ENCODE measurements around the gene GALNT15. TPM values are rescaled to one million over a fixed set of nuclear protein-coding genes. Genes with fewer than 3 reads are reported as not detected.

The GALNT15 gene
- total and polyA plus RNA-seq, 4 donors: under 0.01 to 2.8 (median 1.3) TPM

GRCh38 chr3:16189201-16189600, 14.7 kb downstream of the GALNT15 start:
- Histone ChIP-seq H3K9ac (ENCODE audit: low read depth in 1 of 2, low read length in 2 of 2) (no peak overlapping the region), H3K36me3 (ENCODE audit: control insufficient read depth in 4 of 4, insufficient read depth in 3 of 4, low read depth in 1 of 4, low read length in 3 of 4) (no peaks in the 10 kb centered on the region), H3K4me3 (ENCODE audit: low read depth in 1 of 3, low read length in 3 of 3) (no peak overlapping the region), H3K27me3 (ENCODE audit: control insufficient read depth in 4 of 4, insufficient read depth in 4 of 4, low read length in 3 of 4) (no peaks in the 10 kb centered on the region), H3K4me1 (ENCODE audit: control insufficient read depth in 4 of 4, insufficient read depth in 4 of 4, low read length in 3 of 4) (peaks cover 0 to 10% (median 6%) of the 10 kb centered on the region in 4 donors), H3K27ac (ENCODE audit: low read depth in 1 of 2, low read length in 2 of 2) (no peak overlapping the region), H3K9me3 (ENCODE audit: control insufficient read depth in 4 of 4, low read length in 3 of 4) (no peaks in the 10 kb centered on the region)
- no peak for DNase-seq (ENCODE audit: low spot score)
- no peak for TF ChIP-seq TAF1 (conservative IDR thresholded peaks at IDR 0.05)
- TF ChIP-seq ZBTB33 (IDR thresholded peaks at IDR 0.05): no peak
- TF ChIP-seq HNF4A (conservative IDR thresholded peaks at IDR 0.05): no peak
- TF ChIP-seq EGR1 (IDR thresholded peaks at IDR 0.05; ENCODE audit: low read depth in 2 of 2): no peak
- TF ChIP-seq HNF4G (IDR thresholded peaks at IDR 0.05): no peak
- no peak for TF ChIP-seq GABPA (IDR thresholded peaks at IDR 0.05 in 1 of 2, conservative IDR thresholded peaks at IDR 0.05 in 1 of 2)
- no peak for TF ChIP-seq FOXA1 (IDR thresholded peaks at IDR 0.05)
- TF ChIP-seq FOXA2 (IDR thresholded peaks at IDR 0.05): no peak
- TF ChIP-seq, protein P1, sequence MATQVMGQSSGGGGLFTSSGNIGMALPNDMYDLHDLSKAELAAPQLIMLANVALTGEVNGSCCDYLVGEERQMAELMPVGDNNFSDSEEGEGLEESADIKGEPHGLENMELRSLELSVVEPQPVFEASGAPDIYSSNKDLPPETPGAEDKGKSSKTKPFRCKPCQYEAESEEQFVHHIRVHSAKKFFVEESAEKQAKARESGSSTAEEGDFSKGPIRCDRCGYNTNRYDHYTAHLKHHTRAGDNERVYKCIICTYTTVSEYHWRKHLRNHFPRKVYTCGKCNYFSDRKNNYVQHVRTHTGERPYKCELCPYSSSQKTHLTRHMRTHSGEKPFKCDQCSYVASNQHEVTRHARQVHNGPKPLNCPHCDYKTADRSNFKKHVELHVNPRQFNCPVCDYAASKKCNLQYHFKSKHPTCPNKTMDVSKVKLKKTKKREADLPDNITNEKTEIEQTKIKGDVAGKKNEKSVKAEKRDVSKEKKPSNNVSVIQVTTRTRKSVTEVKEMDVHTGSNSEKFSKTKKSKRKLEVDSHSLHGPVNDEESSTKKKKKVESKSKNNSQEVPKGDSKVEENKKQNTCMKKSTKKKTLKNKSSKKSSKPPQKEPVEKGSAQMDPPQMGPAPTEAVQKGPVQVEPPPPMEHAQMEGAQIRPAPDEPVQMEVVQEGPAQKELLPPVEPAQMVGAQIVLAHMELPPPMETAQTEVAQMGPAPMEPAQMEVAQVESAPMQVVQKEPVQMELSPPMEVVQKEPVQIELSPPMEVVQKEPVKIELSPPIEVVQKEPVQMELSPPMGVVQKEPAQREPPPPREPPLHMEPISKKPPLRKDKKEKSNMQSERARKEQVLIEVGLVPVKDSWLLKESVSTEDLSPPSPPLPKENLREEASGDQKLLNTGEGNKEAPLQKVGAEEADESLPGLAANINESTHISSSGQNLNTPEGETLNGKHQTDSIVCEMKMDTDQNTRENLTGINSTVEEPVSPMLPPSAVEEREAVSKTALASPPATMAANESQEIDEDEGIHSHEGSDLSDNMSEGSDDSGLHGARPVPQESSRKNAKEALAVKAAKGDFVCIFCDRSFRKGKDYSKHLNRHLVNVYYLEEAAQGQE (IDR thresholded peaks at IDR 0.05): no peak
- no peak for TF ChIP-seq ATF3 (IDR thresholded peaks at IDR 0.05)
- no peak for TF ChIP-seq RXRA (IDR thresholded peaks at IDR 0.05)
- no peak for TF ChIP-seq RAD21 (IDR thresholded peaks at IDR 0.05)
- TF ChIP-seq NR2F2 (IDR thresholded peaks at IDR 0.05): no peak
- TF ChIP-seq, protein P2, sequence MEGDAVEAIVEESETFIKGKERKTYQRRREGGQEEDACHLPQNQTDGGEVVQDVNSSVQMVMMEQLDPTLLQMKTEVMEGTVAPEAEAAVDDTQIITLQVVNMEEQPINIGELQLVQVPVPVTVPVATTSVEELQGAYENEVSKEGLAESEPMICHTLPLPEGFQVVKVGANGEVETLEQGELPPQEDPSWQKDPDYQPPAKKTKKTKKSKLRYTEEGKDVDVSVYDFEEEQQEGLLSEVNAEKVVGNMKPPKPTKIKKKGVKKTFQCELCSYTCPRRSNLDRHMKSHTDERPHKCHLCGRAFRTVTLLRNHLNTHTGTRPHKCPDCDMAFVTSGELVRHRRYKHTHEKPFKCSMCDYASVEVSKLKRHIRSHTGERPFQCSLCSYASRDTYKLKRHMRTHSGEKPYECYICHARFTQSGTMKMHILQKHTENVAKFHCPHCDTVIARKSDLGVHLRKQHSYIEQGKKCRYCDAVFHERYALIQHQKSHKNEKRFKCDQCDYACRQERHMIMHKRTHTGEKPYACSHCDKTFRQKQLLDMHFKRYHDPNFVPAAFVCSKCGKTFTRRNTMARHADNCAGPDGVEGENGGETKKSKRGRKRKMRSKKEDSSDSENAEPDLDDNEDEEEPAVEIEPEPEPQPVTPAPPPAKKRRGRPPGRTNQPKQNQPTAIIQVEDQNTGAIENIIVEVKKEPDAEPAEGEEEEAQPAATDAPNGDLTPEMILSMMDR (IDR thresholded peaks at IDR 0.05; ENCODE audit: low read depth, low read length, missing input control): no peak
- TF ChIP-seq JUND (IDR thresholded peaks at IDR 0.05): no peak
- TF ChIP-seq SP1 (IDR thresholded peaks at IDR 0.05): no peak
- TF ChIP-seq YY1 (IDR thresholded peaks at IDR 0.05): no peak

DNA sequence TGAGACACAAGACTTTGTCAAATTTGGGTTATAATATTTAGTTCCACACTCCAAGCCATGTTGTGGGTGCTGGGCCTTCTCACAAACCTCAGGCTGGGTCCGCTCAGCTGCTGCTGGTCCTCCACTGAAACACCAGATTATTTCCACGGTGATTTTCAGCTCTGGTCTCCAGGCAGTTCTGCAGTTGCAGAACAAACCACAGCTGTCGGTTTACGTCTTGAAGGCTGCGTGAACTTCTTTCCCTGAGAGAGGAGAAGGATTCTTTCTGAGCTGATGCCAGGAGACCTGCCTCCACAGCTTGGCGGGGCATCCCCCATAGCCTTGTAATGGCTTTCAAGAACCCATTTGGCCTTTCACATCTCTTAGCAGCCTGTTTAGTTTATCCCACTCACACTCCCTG, 16.2 kb downstream of the GALNT15 start:
- H3K27me3 ChIP-seq (ENCODE audit: control insufficient read depth in 4 of 4, insufficient read depth in 4 of 4, low read length in 3 of 4): no peaks in the 10 kb centered on the region
- WGBS: 94% methylated on average over 6 of the region's 6 CpGs

More for the DNA sequence above, 16.2 kb downstream of the GALNT15 start:
- Histone ChIP-seq H3K4me3 (ENCODE audit: low read depth in 1 of 3, low read length in 3 of 3) (no peak overlapping the region), H3K9me3 (ENCODE audit: control insufficient read depth in 4 of 4, low read length in 3 of 4) (no peaks in the 10 kb centered on the region), H3K27ac (ENCODE audit: low read depth in 1 of 2, low read length in 2 of 2) (no peak overlapping the region), H3K36me3 (ENCODE audit: control insufficient read depth in 4 of 4, insufficient read depth in 3 of 4, low read depth in 1 of 4, low read length in 3 of 4) (no peaks in the 10 kb centered on the region), H3K9ac (ENCODE audit: low read depth in 1 of 2, low read length in 2 of 2) (no peak overlapping the region), H3K4me1 (ENCODE audit: control insufficient read depth in 4 of 4, insufficient read depth in 4 of 4, low read length in 3 of 4) (peaks cover 0 to 10% (median 6%) of the 10 kb centered on the region in 4 donors)
- TF ChIP-seq EGR1 (IDR thresholded peaks at IDR 0.05; ENCODE audit: low read depth in 2 of 2): no peak
- TF ChIP-seq NR2F2 (IDR thresholded peaks at IDR 0.05): no peak
- TF ChIP-seq ZBTB33 (IDR thresholded peaks at IDR 0.05): no peak
- TF ChIP-seq, protein P2 (IDR thresholded peaks at IDR 0.05; ENCODE audit: low read depth, low read length, missing input control): no peak
- no peak for TF ChIP-seq RXRA (IDR thresholded peaks at IDR 0.05)
- no peak for DNase-seq (ENCODE audit: low spot score)

Data from liver (tissue), 9 donors.